GM12878 (cell line): ENCODE results near the gene TNKS2. TPM values are rescaled to one million over a fixed set of nuclear protein-coding genes. Genes with fewer than 3 reads are reported as not detected.
A peak's percentile ranks its signal among the peaks of the same experiment; 100 is the strongest.
"Not testable (repeated sequence)": the region's sequence is repeated elsewhere in the genome, so short reads cannot be mapped to it uniquely, and the experiment has no call there.

ENCODE experiments used
- ATAC-seq: fragments of 200-7000 bp; cut with Tn5 transposase; 3 replicates; pipeline ENCODE4 v1.9.1; 2020; ENCODE audit warnings: mild to moderate bottlenecking, moderate library complexity
- BruUV-seq: library from RNA; stranded (reverse); fragments of 400-500 nt; replicated peaks from 2 replicates; lab custom pipeline; 2021; lab: Mats Ljungman, UMichigan
- CTCF ChIA-PET: fragments of 300-600 bp; sonication (Branson Sonifier 250); formaldehyde crosslinking; extraction: SDS; loops from one replicate; lab custom pipeline; 2021; ENCODE audit warnings: inconsistent platforms; lab: Yijun Ruan, JAX
- POLR2A ChIA-PET: fragments of 350-600 bp; formaldehyde crosslinking; extraction: SDS; loops from one replicate; lab custom pipeline; 2021; ENCODE audit warnings: inconsistent platforms; lab: Charles Lee
- RAD21 ChIA-PET: fragments of 300-600 bp; sonication (Branson Sonifier 250); formaldehyde crosslinking; loops from one replicate; lab custom pipeline; 2023; ENCODE audit warnings: antibody characterized with exemption; ENCODE audit not compliant: unreplicated experiment; lab: Charles Lee
- SMC1A ChIA-PET: fragments of 300-600 bp; sonication (Branson Sonifier 250); formaldehyde crosslinking; loops from one replicate; lab custom pipeline; 2023; ENCODE audit not compliant: unreplicated experiment, uncharacterized antibody; lab: Charles Lee
- DNase-seq: peaks from one replicate; pipeline ENCODE4 v3.0.0-alpha.2; 2011; ENCODE audit warnings: low read depth, low spot score
- FAIRE-seq: peaks from 3 replicates; lab custom pipeline; 2011; peaks lifted over from hg19 to GRCh38; lab: Jason Lieb, UNC
- H2AFZ ChIP-seq: 2 replicates; pipeline ENCODE4 v1.6.0; 2011; ENCODE audit warnings: low read depth, low read length, control low read depth; ENCODE audit not compliant: control insufficient read depth
- H3K27ac ChIP-seq: 2 replicates; pipeline ENCODE4 v1.5.1; 2011; ENCODE audit warnings: control low read depth; ENCODE audit not compliant: control insufficient read depth, insufficient read depth
- H3K27me3 ChIP-seq, 2 experiments: replicated peaks in 1 of 2; 2 replicates each; pipeline versions ENCODE4 v1.6.0 to v1.6.1; 2011; ENCODE audit warnings: low read length in 1 of 2; ENCODE audit not compliant: control insufficient read depth in 2 of 2, insufficient read depth in 2 of 2
- H3K36me3 ChIP-seq, 2 experiments: 2 replicates each; pipeline ENCODE4 v1.5.1; 2011; ENCODE audit warnings: low read length in 1 of 2; ENCODE audit not compliant: control insufficient read depth in 2 of 2, insufficient read depth in 2 of 2
- H3K4me1 ChIP-seq: 2 replicates; pipeline ENCODE4 v1.6.1; 2011; ENCODE audit warnings: mild to moderate bottlenecking, low read length, moderate library complexity, mixed read lengths; ENCODE audit not compliant: control insufficient read depth, insufficient read depth
- H3K4me2 ChIP-seq: 2 replicates; pipeline ENCODE4 v1.6.0; 2011; ENCODE audit warnings: control low read depth; ENCODE audit not compliant: control insufficient read depth, insufficient read depth
- H3K4me3 ChIP-seq: fragments of 200-600 bp; sonication (generic); 2 replicates; pipeline ENCODE4 v1.5.1; 2016
- H3K79me2 ChIP-seq: 2 replicates; pipeline ENCODE4 v1.6.0; 2011; ENCODE audit warnings: low read length; ENCODE audit not compliant: control insufficient read depth, insufficient read depth
- H3K9ac ChIP-seq: 2 replicates; pipeline ENCODE4 v1.8.0; 2011; ENCODE audit warnings: low read length, control low read depth, mixed read lengths; ENCODE audit not compliant: control insufficient read depth, insufficient read depth
- H3K9me3 ChIP-seq: replicated peaks from 3 replicates; pipeline ENCODE4 v1.5.1; 2011; ENCODE audit warnings: mild to moderate bottlenecking, low read length; ENCODE audit not compliant: control insufficient read depth, insufficient read depth
- H4K20me1 ChIP-seq: 2 replicates; pipeline ENCODE4 v1.6.0; 2011; ENCODE audit not compliant: control insufficient read depth, insufficient read depth
- RCOR1 ChIP-seq: conservative IDR thresholded peaks from 2 replicates; pipeline ENCODE4 v1.6.1; 2012; ENCODE audit warnings: low read depth, low read length, improper control_type of control experiment
- ZSCAN29 ChIP-seq: fragments of 450-650 bp; IDR thresholded peaks from 2 replicates; pipeline ENCODE4 v1.6.1; 2017; ENCODE audit warnings: mild to moderate bottlenecking, moderate library complexity
- WGBS: methylation state at CpG from one replicate; pipeline ENCODE4 v1.1.6; 2016; ENCODE audit warnings: low lambda C conversion rate; ENCODE audit not compliant: insufficient replicate concordance, insufficient coverage; ENCODE audit errors: missing lambda C conversion rate; 5-methylcytosine and 5-hydroxymethylcytosine counted together
- in situ Hi-C: fragments of 300-500 bp; cut with MboI; formaldehyde crosslinking; loops from 9 replicates; pipeline ENCODE4 v1.14.3; 2018; ENCODE audit warnings: mixed read lengths
- intact Hi-C: fragments of 100-400 bp; cut with micrococcal nuclease; formaldehyde crosslinking; loops from one replicate; pipeline ENCODE4 v1.14.2; 2022; ENCODE audit not compliant: unreplicated experiment
- polyA plus RNA-seq, 11 experiments: library from polyadenylated mRNA; depleted of rRNA in 4 of 11; unstranded in 6 of 11; stranded (reverse) in 5 of 11; fragments of >200 nt; fragmentation: Nextera tagmentation in 4 of 11; fragmentation: Illumina TruSeq in 1 of 11; extraction: Ambion mirVana in 4 of 11; extraction: Trizol in 1 of 11; gene quantifications; 1 replicate in 1 of 11; 2 replicates in 10 of 11; pipeline versions ENCODE4 v1.2.1 to v1.2.3, GENCODE V29; 2011 to 2016; ENCODE audit warnings: inconsistent platforms in 2 of 11, missing spikeins in 2 of 11, low read depth in 1 of 11
- total RNA-seq, 4 experiments: library from RNA; depleted of rRNA in 3 of 4; stranded (reverse); fragments of >200 nt in 3 of 4; fragmentation: Illumina TruSeq in 1 of 4; extraction: Trizol in 1 of 4; gene quantifications; 2 replicates each; pipeline versions ENCODE4 v1.2.1 to v1.2.3, GENCODE V29; 2013 to 2021
- TF ChIP-seq, protein P1 (sequence below): fragments of 450-650 bp; formaldehyde crosslinking; IDR thresholded peaks from 2 replicates; pipeline ENCODE4 v1.4.0; 2020; ENCODE audit warnings: mild to moderate bottlenecking, moderate library complexity
- TF ChIP-seq, protein P2 (sequence below): IDR thresholded peaks from 2 replicates; pipeline ENCODE4 v1.6.1; 2011; ENCODE audit warnings: low read depth, mild to moderate bottlenecking, low read length, moderate library complexity, borderline replicate concordance; ENCODE audit errors: extremely low read depth
- TF ChIP-seq, protein P3 (sequence below): IDR thresholded peaks from 2 replicates; pipeline ENCODE4 v1.6.1; 2012; ENCODE audit warnings: low read depth, low read length, improper control_type of control experiment

The TNKS2 gene
- total and polyA plus RNA-seq, 10 of the 15 experiments (the other 5 are each of a cell fraction or from before 2014, with no cell fraction given), result 2.9 to 24.2 (median 6.9) TPM

DNA sequence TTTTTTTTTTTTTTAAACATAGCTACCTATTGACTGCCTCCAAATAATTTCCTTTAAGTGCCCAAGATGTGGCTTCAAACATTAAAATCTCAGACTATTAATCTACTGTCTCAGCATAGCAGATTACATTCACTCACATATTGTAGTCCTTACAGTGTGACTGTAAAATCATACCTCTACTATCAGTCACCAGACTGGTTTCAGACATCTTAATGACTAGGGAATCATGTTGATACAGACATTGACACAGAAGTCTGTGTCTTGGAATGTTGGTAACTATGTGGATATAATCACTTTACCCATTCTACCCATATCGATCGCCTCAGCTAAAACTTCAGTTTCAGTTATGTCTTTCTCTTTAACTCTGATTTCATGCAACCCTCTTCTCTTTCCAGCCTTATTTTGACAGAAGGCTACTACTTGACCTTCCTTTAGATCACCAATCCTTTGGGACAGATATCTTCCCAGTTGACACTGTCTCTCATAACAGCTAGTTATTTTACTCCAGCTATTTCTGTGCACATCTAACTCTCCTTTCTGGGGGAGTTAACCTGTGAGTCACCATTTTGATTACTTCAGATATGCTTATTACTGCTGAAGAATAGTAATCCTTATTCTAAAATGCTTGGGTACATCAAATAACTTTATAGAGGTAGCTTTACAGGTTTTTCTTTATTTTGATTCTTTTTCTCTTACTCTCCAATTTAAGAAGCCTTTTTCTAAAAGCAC lies 7.0 kb downstream of the TNKS2 start (continued):
- TF ChIP-seq, protein P1, sequence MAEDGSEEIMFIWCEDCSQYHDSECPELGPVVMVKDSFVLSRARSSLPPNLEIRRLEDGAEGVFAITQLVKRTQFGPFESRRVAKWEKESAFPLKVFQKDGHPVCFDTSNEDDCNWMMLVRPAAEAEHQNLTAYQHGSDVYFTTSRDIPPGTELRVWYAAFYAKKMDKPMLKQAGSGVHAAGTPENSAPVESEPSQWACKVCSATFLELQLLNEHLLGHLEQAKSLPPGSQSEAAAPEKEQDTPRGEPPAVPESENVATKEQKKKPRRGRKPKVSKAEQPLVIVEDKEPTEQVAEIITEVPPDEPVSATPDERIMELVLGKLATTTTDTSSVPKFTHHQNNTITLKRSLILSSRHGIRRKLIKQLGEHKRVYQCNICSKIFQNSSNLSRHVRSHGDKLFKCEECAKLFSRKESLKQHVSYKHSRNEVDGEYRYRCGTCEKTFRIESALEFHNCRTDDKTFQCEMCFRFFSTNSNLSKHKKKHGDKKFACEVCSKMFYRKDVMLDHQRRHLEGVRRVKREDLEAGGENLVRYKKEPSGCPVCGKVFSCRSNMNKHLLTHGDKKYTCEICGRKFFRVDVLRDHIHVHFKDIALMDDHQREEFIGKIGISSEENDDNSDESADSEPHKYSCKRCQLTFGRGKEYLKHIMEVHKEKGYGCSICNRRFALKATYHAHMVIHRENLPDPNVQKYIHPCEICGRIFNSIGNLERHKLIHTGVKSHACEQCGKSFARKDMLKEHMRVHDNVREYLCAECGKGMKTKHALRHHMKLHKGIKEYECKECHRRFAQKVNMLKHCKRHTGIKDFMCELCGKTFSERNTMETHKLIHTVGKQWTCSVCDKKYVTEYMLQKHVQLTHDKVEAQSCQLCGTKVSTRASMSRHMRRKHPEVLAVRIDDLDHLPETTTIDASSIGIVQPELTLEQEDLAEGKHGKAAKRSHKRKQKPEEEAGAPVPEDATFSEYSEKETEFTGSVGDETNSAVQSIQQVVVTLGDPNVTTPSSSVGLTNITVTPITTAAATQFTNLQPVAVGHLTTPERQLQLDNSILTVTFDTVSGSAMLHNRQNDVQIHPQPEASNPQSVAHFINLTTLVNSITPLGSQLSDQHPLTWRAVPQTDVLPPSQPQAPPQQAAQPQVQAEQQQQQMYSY (CRISPR knock-in tag), result no peak
- no peak for TF ChIP-seq ZSCAN29
- no peak for TF ChIP-seq RCOR1
- TF ChIP-seq, protein P2, sequence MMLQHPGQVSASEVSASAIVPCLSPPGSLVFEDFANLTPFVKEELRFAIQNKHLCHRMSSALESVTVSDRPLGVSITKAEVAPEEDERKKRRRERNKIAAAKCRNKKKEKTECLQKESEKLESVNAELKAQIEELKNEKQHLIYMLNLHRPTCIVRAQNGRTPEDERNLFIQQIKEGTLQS, result no peak
- TF ChIP-seq, protein P3, sequence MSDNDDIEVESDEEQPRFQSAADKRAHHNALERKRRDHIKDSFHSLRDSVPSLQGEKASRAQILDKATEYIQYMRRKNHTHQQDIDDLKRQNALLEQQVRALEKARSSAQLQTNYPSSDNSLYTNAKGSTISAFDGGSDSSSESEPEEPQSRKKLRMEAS, result no peak

DNA sequence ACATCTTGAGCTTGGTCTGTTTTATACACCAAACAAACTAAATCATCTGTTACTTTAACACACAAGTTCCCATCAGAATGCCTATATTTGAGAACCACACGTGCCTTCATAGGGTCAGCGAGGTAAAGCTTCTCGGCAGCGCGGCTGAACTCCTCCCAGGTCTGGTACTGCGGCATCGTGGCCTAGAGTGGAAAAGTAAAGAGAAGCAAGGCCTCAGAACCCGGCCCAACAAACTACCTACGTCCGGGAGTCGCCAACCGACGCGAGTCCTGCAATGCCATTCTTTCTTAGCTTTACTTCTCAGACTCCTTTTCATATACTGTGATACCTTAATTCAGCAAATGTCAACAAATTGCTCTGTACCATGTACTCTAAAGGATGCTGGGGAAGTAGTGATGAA lies 9.0 kb downstream of the TNKS2 start:
- RAD21 ChIA-PET, H3K4me3 ChIP-seq, intact Hi-C loops, POLR2A ChIA-PET, H3K9me3 ChIP-seq, FAIRE-seq, CTCF ChIA-PET, BruUV-seq, H3K4me2 ChIP-seq, H3K27ac ChIP-seq, DNase-seq, H4K20me1 ChIP-seq, H3K9ac ChIP-seq, H3K36me3 ChIP-seq, H3K4me1 ChIP-seq, H3K27me3 ChIP-seq, in situ Hi-C loops, H2AFZ ChIP-seq, H3K79me2 ChIP-seq, SMC1A ChIA-PET: not testable (repeated sequence)
- peak; percentile 37; the same call in 2 of the 3 replicates for ATAC-seq
- WGBS, result 91% methylated on average over 12 of the region's 14 CpGs
